NB4 (cell line): ENCODE data around the gene UBASH3A.

Source experiments
- DNase-seq: peaks from one replicate; pipeline ENCODE4 v3.0.0; 2010; ENCODE audit warnings: low read depth
- H3K4me3 ChIP-seq: one replicate; pipeline ENCODE4 v1.5.1; 2011; ENCODE audit warnings: mild to moderate bottlenecking, low read depth, low read length, moderate library complexity
- CTCF ChIP-seq: IDR thresholded peaks from one replicate; pipeline ENCODE4 v1.5.1; 2012; ENCODE audit warnings: low read depth, low read length
- MAX ChIP-seq: IDR thresholded peaks from 2 replicates; pipeline ENCODE4 v1.6.1; 2011; ENCODE audit warnings: low read depth, low read length
- MYC ChIP-seq: IDR thresholded peaks from 2 replicates; pipeline ENCODE4 v1.6.1; 2011; ENCODE audit warnings: low read depth, low read length
- POLR2A ChIP-seq: IDR thresholded peaks from 2 replicates; pipeline ENCODE4 v1.6.1; 2011; ENCODE audit warnings: mild to moderate bottlenecking; ENCODE audit not compliant: insufficient read length; ENCODE audit errors: extremely low read depth

The UBASH3A gene

GRCh38 chr21:42452401-42453223, 48.9 kb downstream of the UBASH3A start:
- no peak for DNase-seq
- H3K4me3 ChIP-seq = no peak overlapping the region
- no peak for TF ChIP-seq MYC
- TF ChIP-seq CTCF = no peak
- no peak for TF ChIP-seq POLR2A
- TF ChIP-seq MAX = no peak

GRCh38 chr21:42453224-42453985, 49.7 kb downstream of the UBASH3A start:
- peak; percentile 18; the same call in 1 of the 2 replicates for TF ChIP-seq MYC
- no peak for TF ChIP-seq MAX
- no peak for TF ChIP-seq CTCF
- no peak for TF ChIP-seq POLR2A
- peak; percentile 60 for DNase-seq
- H3K4me3 ChIP-seq = no peak overlapping the region

- TF ChIP-seq MAX = no peak
- no peak for TF ChIP-seq MYC
- no peak for TF ChIP-seq POLR2A
- no peak for TF ChIP-seq CTCF
- no peak overlapping the region for H3K4me3 ChIP-seq
- no peak for DNase-seq
These were observed 50.4 kb downstream of the UBASH3A start for GRCh38 chr21:42453986-42454570.

- H3K4me3 ChIP-seq = no peak overlapping the region
- no peak for DNase-seq
These were observed 51.1 kb downstream of the UBASH3A start for GRCh38 chr21:42454786-42455185.

More at GRCh38 chr21:42454786-42455185, 51.1 kb downstream of the UBASH3A start:
- TF ChIP-seq MAX (no peak), POLR2A (no peak), MYC (no peak), CTCF (no peak)
